HEK293T (cell line): ENCODE measurements around the gene E2F2.

Experiments used
- CTCF ChIA-PET: fragments of 350-600 bp; formaldehyde crosslinking; extraction: SDS; loops from one replicate; lab custom pipeline; 2021; ENCODE audit warnings: antibody characterized with exemption, inconsistent platforms; lab: Yijun Ruan, JAX
- POLR2A ChIA-PET: fragments of 350-600 bp; formaldehyde crosslinking; extraction: SDS; loops from one replicate; lab custom pipeline; 2020; ENCODE audit warnings: antibody characterized with exemption, inconsistent platforms; lab: Yijun Ruan, JAX
- DNase-seq: peaks from one replicate; pipeline ENCODE4 v3.0.0; 2012; ENCODE audit warnings: mixed read lengths; ENCODE audit errors: extremely low spot score
- ARNT ChIP-seq: fragments of 450-650 bp; IDR thresholded peaks from 2 replicates; pipeline ENCODE4 v1.6.1; 2017; ENCODE audit warnings: mild to moderate bottlenecking
- BHLHE40 ChIP-seq: fragments of 450-650 bp; IDR thresholded peaks from 2 replicates; pipeline ENCODE4 v1.6.1; 2016; ENCODE audit warnings: mild to moderate bottlenecking, moderate library complexity, borderline replicate concordance
- CTBP1 ChIP-seq: fragments of 450-650 bp; IDR thresholded peaks from 2 replicates; pipeline ENCODE4 v1.6.1; 2016; ENCODE audit warnings: borderline replicate concordance
- ELF4 ChIP-seq: fragments of 450-650 bp; IDR thresholded peaks from 2 replicates; pipeline ENCODE4 v1.6.1; 2017; ENCODE audit warnings: antibody characterized with exemption
- FOXA1 ChIP-seq: fragments of 450-650 bp; IDR thresholded peaks from 2 replicates; pipeline ENCODE4 v1.6.1; 2016; ENCODE audit warnings: mild to moderate bottlenecking
- FOXK2 ChIP-seq: fragments of 450-650 bp; IDR thresholded peaks from 2 replicates; pipeline ENCODE4 v1.6.1; 2016; ENCODE audit warnings: mild to moderate bottlenecking
- FOXM1 ChIP-seq: fragments of 450-650 bp; IDR thresholded peaks from 2 replicates; pipeline ENCODE4 v1.6.1; 2017; ENCODE audit warnings: mild to moderate bottlenecking, borderline replicate concordance
- HDGF ChIP-seq: fragments of 450-650 bp; IDR thresholded peaks from 2 replicates; pipeline ENCODE4 v1.6.1; 2017; ENCODE audit warnings: antibody characterized with exemption, borderline replicate concordance
- L3MBTL2 ChIP-seq: fragments of 450-650 bp; conservative IDR thresholded peaks from 2 replicates; pipeline ENCODE4 v1.6.1; 2016; ENCODE audit warnings: mild to moderate bottlenecking
- LEF1 ChIP-seq: fragments of 450-650 bp; IDR thresholded peaks from 2 replicates; pipeline ENCODE4 v1.6.1; 2017; ENCODE audit warnings: mild to moderate bottlenecking, borderline replicate concordance
- NFRKB ChIP-seq: fragments of 450-650 bp; IDR thresholded peaks from 2 replicates; pipeline ENCODE4 v1.6.1; 2016; ENCODE audit warnings: mild to moderate bottlenecking, moderate library complexity
- SP1 ChIP-seq: fragments of 450-650 bp; IDR thresholded peaks from 2 replicates; pipeline ENCODE4 v1.6.1; 2017
- SUZ12 ChIP-seq: fragments of 450-650 bp; IDR thresholded peaks from 2 replicates; pipeline ENCODE4 v1.6.1; 2016; ENCODE audit warnings: mild to moderate bottlenecking
- TARDBP ChIP-seq: fragments of 450-650 bp; IDR thresholded peaks from 2 replicates; pipeline ENCODE4 v1.6.1; 2016
- ZNF384 ChIP-seq: fragments of 450-650 bp; IDR thresholded peaks from 2 replicates; pipeline ENCODE4 v1.6.1; 2016
- TF ChIP-seq, protein P1 (sequence below): fragments of 450-650 bp; IDR thresholded peaks from 2 replicates; pipeline ENCODE4 v1.6.1; 2016

The E2F2 gene

DNA sequence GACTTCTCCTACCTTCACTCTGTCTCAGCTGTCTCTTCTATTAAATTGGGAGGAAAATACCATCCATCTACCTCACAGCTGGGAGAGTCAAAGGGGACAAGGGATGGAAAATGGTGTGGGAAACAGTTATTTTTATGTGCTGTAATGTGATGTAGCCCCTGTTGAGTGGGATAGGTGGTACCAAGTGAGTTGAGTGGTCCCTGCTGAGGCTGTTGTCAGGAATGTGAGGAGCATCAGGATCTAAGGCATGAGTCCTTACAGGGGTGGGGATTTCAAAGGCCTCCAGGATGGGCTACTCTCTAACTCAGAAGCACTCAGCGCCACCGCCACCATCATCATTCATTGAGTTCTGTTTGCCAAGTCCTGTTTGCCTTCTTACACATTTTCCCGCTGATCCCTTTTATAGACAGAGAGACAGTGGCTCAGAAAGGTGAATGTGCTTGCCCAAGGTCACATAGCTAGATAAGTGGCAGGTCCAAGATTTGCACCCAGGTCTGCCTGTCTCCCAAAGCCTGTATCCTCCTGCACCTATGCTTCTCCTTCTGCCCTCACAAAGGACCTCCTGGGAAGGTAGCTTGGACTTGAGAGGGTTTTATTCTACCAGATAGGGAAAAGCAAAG lies 32.8 kb upstream of the E2F2 start:
- POLR2A ChIA-PET: interaction anchor here (0.6 to 1.7 kb wide), 2 partner anchors 35 to 1877 kb away, joined by 3 to 5 read pairs; no protein-coding TSS in a partner anchor
- TF ChIP-seq TARDBP (no peak), SP1 (no peak), NFRKB (no peak), SUZ12 (no peak), FOXK2 (no peak), FOXM1 (no peak), FOXA1 (no peak), ARNT (no peak), ZNF384 (no peak), BHLHE40 (no peak)
- TF ChIP-seq, protein P1, sequence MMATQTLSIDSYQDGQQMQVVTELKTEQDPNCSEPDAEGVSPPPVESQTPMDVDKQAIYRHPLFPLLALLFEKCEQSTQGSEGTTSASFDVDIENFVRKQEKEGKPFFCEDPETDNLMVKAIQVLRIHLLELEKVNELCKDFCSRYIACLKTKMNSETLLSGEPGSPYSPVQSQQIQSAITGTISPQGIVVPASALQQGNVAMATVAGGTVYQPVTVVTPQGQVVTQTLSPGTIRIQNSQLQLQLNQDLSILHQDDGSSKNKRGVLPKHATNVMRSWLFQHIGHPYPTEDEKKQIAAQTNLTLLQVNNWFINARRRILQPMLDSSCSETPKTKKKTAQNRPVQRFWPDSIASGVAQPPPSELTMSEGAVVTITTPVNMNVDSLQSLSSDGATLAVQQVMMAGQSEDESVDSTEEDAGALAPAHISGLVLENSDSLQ: no peak
- CTCF ChIA-PET: interaction anchor here (0.6 to 1.0 kb wide), 2 partner anchors 20 to 71 kb away, joined by 3 read pairs; no protein-coding TSS in a partner anchor
- DNase-seq: no peak

DNA sequence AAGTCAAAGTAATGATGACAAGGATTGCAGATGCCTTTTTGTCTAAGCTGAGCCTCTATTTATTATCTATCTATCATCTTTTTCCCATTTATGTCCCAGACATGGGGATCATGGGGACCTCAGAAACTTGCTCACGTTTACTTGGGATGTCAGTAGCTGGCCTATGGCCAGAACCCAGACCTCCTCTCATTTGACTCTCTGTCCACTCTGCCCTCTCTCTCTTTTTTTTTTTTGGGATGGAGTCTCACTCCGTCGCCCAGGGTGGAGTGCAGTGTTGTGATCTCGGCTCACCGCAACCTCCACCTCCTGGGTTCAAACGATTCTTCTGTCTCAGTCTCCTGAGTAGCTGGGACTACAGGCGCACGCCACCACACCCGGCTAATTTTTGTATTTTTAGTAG lies 32.0 kb upstream of the E2F2 start:
- no peak for DNase-seq
- no peak for TF ChIP-seq BHLHE40
- no peak for TF ChIP-seq SUZ12
- TF ChIP-seq HDGF: no peak
- no peak for TF ChIP-seq NFRKB
- no peak for TF ChIP-seq ELF4
- no peak for TF ChIP-seq CTBP1
- TF ChIP-seq FOXK2: no peak
- TF ChIP-seq TARDBP: no peak
- no peak for TF ChIP-seq FOXM1
- TF ChIP-seq ZNF384: no peak
- TF ChIP-seq FOXA1: no peak
- no peak for TF ChIP-seq ARNT
- ChIA-PET CTCF (interaction anchor here (0.6 kb wide), 1 partner anchor 183 kb away, joined by 3 read pairs; no protein-coding TSS in a partner anchor), POLR2A (no interaction called here)

DNA sequence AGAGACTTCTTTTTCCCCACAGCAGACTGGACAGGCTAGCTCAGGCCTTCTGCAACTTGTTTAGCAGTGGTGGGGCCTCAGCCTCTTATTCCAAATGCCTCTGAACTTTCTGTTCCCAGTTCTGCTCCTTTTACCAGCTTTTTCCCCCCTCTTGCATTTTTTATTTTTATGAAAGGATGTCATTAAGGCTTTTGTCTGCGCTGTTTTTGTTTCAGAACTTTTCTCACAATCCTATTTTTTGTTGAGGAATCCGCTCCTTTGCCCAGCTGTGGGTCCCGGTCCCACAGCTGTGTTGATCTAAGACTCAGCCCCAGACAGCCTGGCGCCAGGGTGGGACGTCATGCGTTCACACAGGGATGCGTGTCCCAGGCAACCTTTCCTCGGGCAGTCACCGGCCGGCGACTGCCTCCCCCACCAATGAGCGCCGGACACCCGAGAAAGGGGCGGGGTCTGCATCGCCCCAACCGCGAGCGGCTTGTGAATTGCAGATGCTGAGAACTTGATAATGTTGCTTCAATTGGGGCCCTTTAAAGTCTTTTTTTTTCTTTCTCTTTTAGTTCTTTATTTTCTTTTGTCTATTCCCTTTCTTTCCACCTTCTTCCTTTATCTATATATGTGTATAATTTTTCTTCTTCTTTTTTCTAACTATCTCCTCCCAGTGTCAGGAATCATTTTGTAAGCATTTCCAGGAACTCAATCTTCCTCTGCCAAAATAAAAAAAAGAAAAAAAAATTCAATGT lies 31.3 kb upstream of the E2F2 start:
- TF ChIP-seq SUZ12 (no peak), HDGF (no peak), CTBP1 (peak; percentile 21; the same call in 1 of the 2 replicates), TARDBP (no peak), ARNT (no peak), FOXM1 (no peak), LEF1 (no peak)
- ChIA-PET POLR2A (interaction anchor here (1.0 kb wide), 2 partner anchors 12 to 58 kb away, joined by 3 read pairs; no protein-coding TSS in a partner anchor), CTCF (interaction anchor here (0.5 kb wide), 1 partner anchor 193 kb away, joined by 3 read pairs; the partner anchor contains the start of gene ZNF436)
- peak; percentile 92 for DNase-seq

DNA sequence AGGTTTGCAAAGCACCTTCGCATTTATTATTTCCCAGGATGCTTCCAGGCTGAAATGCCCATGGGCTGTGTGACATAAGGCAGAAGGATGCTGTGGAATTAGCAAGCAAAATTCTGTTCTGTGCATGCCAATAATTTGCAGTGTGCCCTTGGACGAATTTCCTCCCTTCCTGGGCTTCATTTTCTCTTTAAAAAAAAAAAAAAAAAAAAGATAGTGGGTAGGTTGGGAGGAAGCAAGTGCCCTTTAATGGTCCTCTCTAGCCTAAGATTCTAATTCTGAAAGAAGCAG lies 30.7 kb upstream of the E2F2 start:
- ChIA-PET POLR2A (interaction anchor here (1.0 kb wide), 2 partner anchors 11 to 59 kb away, joined by 3 read pairs; no protein-coding TSS in a partner anchor), CTCF (interaction anchor here (0.5 kb wide), 1 partner anchor 192 kb away, joined by 3 read pairs; the partner anchor contains the start of gene ZNF436)
- no peak for TF ChIP-seq FOXM1
- TF ChIP-seq L3MBTL2: no peak
- no peak for TF ChIP-seq ARNT
- no peak for TF ChIP-seq FOXK2
- no peak for TF ChIP-seq LEF1
- no peak for TF ChIP-seq NFRKB
- no peak for TF ChIP-seq FOXA1
- no peak for TF ChIP-seq ZNF384
- no peak for TF ChIP-seq HDGF
- TF ChIP-seq ELF4: no peak
- TF ChIP-seq BHLHE40: no peak
- no peak for TF ChIP-seq SP1
- no peak for TF ChIP-seq TARDBP
- no peak for TF ChIP-seq CTBP1
- TF ChIP-seq SUZ12: no peak
- TF ChIP-seq, protein P1: no peak
- no peak for DNase-seq

DNA sequence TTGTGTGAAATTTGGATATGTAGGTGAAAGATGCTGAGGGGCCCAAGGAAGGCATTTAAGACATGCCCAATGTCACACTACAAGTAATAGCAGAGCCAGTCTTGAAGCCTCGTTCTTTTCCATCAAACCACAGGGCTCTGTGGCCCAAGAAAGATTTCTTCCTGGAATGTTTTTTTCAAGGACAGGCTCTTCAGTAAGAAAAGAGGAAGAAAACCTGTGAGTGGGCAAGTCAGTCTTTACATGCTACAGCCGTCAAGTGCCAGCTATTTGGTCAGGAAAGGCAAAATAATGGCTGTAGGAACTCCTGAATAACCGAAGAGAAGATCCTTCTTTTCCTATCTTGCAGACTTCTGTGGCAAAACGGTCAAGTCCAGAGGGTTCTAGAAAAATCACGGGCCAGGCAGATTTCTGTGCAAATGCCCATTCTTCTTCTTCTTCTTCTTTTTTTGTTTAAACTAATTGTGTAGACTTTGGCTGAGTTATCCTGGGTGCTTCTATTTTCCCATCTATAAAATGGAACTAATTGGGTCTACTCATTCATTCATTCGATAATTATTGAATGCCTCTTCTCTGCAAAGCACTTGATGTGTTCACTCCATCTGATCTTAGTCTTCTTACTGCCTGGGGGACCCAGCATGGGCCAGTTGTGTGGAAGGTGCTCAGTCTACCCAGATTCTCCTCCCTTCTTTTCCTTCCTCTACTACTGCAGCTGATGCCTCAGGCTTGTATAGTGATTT lies 30.2 kb upstream of the E2F2 start:
- TF ChIP-seq ZNF384 (no peak), L3MBTL2 (no peak), LEF1 (no peak), SUZ12 (no peak), NFRKB (no peak), BHLHE40 (no peak), HDGF (no peak), ARNT (no peak), TARDBP (no peak), CTBP1 (no peak), FOXA1 (no peak), SP1 (no peak), FOXM1 (no peak), FOXK2 (no peak), ELF4 (no peak)
- TF ChIP-seq, protein P1: no peak
- ChIA-PET POLR2A (interaction anchor here (1.0 kb wide), 2 partner anchors 11 to 60 kb away, joined by 3 read pairs; no protein-coding TSS in a partner anchor), CTCF (interaction anchor here (0.5 kb wide), 1 partner anchor 192 kb away, joined by 3 read pairs; the partner anchor contains the start of gene ZNF436)

More for the DNA sequence above, 30.2 kb upstream of the E2F2 start:
- DNase-seq: no peak
